Tibial nerve (tissue), 4 donors: Measurements from ENCODE around the gene PTPRM. TPM values are rescaled to one million over a fixed set of nuclear protein-coding genes. Genes with fewer than 3 reads are reported as not detected.

Source experiments
- DNase-seq, 2 donors: peaks; one replicate each; pipeline ENCODE4 v3.0.0-alpha.2; 2019; ENCODE audit warnings: low spot score in 2 of 2
- H3K27ac ChIP-seq, 4 donors: fragments of 200-600 bp; sonication (generic) in 3 of 4; one replicate each; pipeline ENCODE4 v1.5.1; 2017 to 2019; ENCODE audit warnings: mild to moderate bottlenecking in 1 of 4
- H3K27me3 ChIP-seq, 2 donors: fragments of 200-600 bp; sonication (generic) in 1 of 2; one replicate each; pipeline versions ENCODE4 v1.5.1 to v1.6.0; 2017 to 2019
- H3K36me3 ChIP-seq, 3 donors: fragments of 200-600 bp; sonication (generic); one replicate each; pipeline ENCODE4 v1.5.1; 2018 to 2019
- H3K4me1 ChIP-seq, 4 donors: fragments of 200-600 bp; sonication (generic) in 3 of 4; one replicate each; pipeline ENCODE4 v1.5.1; 2017 to 2019
- H3K4me3 ChIP-seq, 4 donors: fragments of 200-600 bp; sonication (generic) in 3 of 4; one replicate each; pipeline ENCODE4 v1.5.1; 2017 to 2019; ENCODE audit warnings: mild to moderate bottlenecking in 1 of 4, moderate library complexity in 1 of 4
- H3K9me3 ChIP-seq, 4 donors: fragments of 200-600 bp; sonication (generic) in 3 of 4; one replicate each; pipeline ENCODE4 v1.5.1; 2017 to 2019
- CTCF ChIP-seq, 5 experiments: fragments of 200-600 bp in 3 of 5; fragments of 450-650 bp in 2 of 5; sonication (generic) in 3 of 5; IDR thresholded peaks; one replicate each; pipeline ENCODE4 v1.5.1; 2016 to 2019; ENCODE audit warnings: antibody characterized with exemption in 5 of 5, mild to moderate bottlenecking in 3 of 5, moderate library complexity in 2 of 5
- EP300 ChIP-seq, 2 donors: sonication (generic); formaldehyde crosslinking; IDR thresholded peaks; one replicate each; pipeline ENCODE4 v1.6.1; 2017; ENCODE audit warnings: antibody characterized with exemption in 2 of 2, mild to moderate bottlenecking in 1 of 2
- POLR2A ChIP-seq, 2 donors: fragments of 450-650 bp; IDR thresholded peaks; one replicate each; pipeline ENCODE4 v1.6.1; 2017; ENCODE audit warnings: antibody characterized with exemption in 2 of 2, mild to moderate bottlenecking in 2 of 2, moderate library complexity in 2 of 2
- WGBS, 2 donors: methylation state at CpG; one replicate each; pipeline ENCODE4 v1.1.5; 2018; 5-methylcytosine and 5-hydroxymethylcytosine counted together
- total RNA-seq, 4 donors: library from RNA; depleted of rRNA; stranded (reverse); fragments of >200 nt; gene quantifications; one replicate each; pipeline ENCODE4 v1.1.0, GENCODE V29; 2016

Gene PTPRM
- total RNA-seq, 4 donors from 2014 or later = 62.2 to 92.4 (median 80.7) TPM

GRCh38 chr18:8391068-8391467 is 824.0 kb downstream of the PTPRM start:
- TF ChIP-seq POLR2A (IDR thresholded peaks at IDR 0.05) = no peak
- TF ChIP-seq EP300 (IDR thresholded peaks at IDR 0.05) = no peak
- no peak for TF ChIP-seq CTCF (IDR thresholded peaks at IDR 0.05)
- WGBS, 2 donors = 71 to 75% methylated on average over 2 of the region's 2 CpGs
- H3K36me3 ChIP-seq = peaks cover 0 to 66% (median 0%) of the 10 kb centered on the region in 3 donors

GRCh38 chr18:8396254-8396653 is 829.1 kb downstream of the PTPRM start:
- Histone ChIP-seq H3K9me3 (no peaks in the 10 kb centered on the region), H3K27me3 (no peaks in the 10 kb centered on the region), H3K4me1 (no peaks in the 10 kb centered on the region), H3K4me3 (no peak overlapping the region), H3K36me3 (peaks cover 0 to 72% (median 0%) of the 10 kb centered on the region in 3 donors), H3K27ac (no peak overlapping the region)
- TF ChIP-seq CTCF (IDR thresholded peaks at IDR 0.05) (no peak), EP300 (IDR thresholded peaks at IDR 0.05) (no peak), POLR2A (IDR thresholded peaks at IDR 0.05) (no peak)
- DNase-seq = no peak
- 86 to 96% methylated on average over 7 of the region's 7 CpGs for WGBS, 2 donors

More at GRCh38 chr18:8391068-8391467, 824.0 kb downstream of the PTPRM start:
- H3K4me3 ChIP-seq = no peak overlapping the region
- no peaks in the 10 kb centered on the region for H3K9me3 ChIP-seq
- no peaks in the 10 kb centered on the region for H3K4me1 ChIP-seq
- DNase-seq = no peak
- no peaks in the 10 kb centered on the region for H3K27me3 ChIP-seq
- no peak overlapping the region for H3K27ac ChIP-seq

- peaks cover 0 to 78% (median 0%) of the 10 kb centered on the region in 3 donors for H3K36me3 ChIP-seq
Observed at GRCh38 chr18:8397034-8397433, 829.9 kb downstream of the PTPRM start.

DNA sequence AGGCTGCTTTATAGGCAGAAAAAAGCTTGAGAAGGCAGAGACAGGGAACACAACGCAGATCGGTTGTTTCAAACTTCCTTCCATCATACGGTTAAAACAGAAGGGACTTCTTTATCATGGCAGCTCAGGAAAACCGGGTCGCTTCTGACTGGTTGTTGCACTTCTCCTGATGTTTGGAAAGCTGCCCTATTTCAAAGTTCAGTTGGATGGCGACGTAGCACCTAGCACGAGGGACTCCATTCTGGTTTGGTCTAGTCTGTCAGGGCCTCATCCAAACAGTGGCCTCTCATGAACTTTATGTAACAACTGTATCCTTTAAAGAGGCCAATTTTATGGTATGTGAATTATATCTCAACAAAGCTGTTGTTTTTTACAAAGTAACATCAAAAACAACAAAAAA is 832.0 kb downstream of the PTPRM start:
- 81 to 91% methylated on average over 8 of the region's 8 CpGs for WGBS, 2 donors
- Histone ChIP-seq H3K27ac (no peak overlapping the region), H3K27me3 (no peaks in the 10 kb centered on the region), H3K36me3 (peaks cover 0 to 80% (median 0%) of the 10 kb centered on the region in 3 donors), H3K4me3 (no peak overlapping the region), H3K4me1 (no peaks in the 10 kb centered on the region), H3K9me3 (no peaks in the 10 kb centered on the region)
- DNase-seq = no peak
- no peak for TF ChIP-seq POLR2A (IDR thresholded peaks at IDR 0.05)
- no peak for TF ChIP-seq CTCF (IDR thresholded peaks at IDR 0.05)
- no peak for TF ChIP-seq EP300 (IDR thresholded peaks at IDR 0.05)

More at GRCh38 chr18:8397034-8397433, 829.9 kb downstream of the PTPRM start:
- H3K27ac ChIP-seq = no peak overlapping the region
- 55 to 60% methylated on average over 12 of the region's 12 CpGs for WGBS, 2 donors
- H3K4me1 ChIP-seq = no peaks in the 10 kb centered on the region
- H3K27me3 ChIP-seq = no peaks in the 10 kb centered on the region
- TF ChIP-seq EP300 (IDR thresholded peaks at IDR 0.05) (no peak), POLR2A (IDR thresholded peaks at IDR 0.05) (no peak), CTCF (IDR thresholded peaks at IDR 0.05) (no peak)
- no peak overlapping the region for H3K4me3 ChIP-seq
- no peaks in the 10 kb centered on the region for H3K9me3 ChIP-seq
- DNase-seq = no peak

DNA sequence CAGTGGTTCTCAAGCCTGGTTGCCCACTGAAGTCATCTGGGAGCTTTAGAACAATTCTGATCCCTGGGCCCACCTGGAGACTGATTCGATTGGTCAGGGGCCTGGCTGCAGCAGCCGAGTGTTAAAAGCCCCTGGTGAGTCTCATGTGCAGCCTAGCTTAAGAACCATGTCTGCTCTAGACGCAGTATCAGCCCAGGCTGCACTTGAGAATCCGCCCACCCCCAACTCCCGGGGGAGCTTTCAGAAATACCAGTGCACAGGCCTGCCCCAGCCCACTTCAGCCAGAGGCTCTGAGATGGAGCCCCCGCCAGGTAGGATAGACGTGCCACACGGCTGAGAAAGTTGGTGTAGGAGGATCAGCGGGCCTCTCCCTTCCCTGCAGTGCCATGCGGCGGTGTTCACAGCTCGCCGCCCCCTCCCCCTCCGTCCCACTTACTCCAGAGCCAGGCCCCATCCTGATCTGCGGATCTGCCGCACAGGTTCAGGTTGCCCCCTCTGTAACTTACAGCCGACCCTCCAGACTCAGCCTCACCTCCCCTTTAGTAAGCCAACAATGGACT is 833.2 kb downstream of the PTPRM start:
- Histone ChIP-seq H3K4me1 (no peaks in the 10 kb centered on the region), H3K9me3 (no peaks in the 10 kb centered on the region), H3K27me3 (no peaks in the 10 kb centered on the region), H3K36me3 (peaks cover 0 to 77% (median 0%) of the 10 kb centered on the region in 3 donors), H3K27ac (no peak overlapping the region), H3K4me3 (no peak overlapping the region)
- no peak for DNase-seq
- WGBS, 2 donors = 85 to 92% methylated on average over 13 to 17 of the region's 17 CpGs
- TF ChIP-seq CTCF (IDR thresholded peaks at IDR 0.05) (no peak), EP300 (IDR thresholded peaks at IDR 0.05) (no peak), POLR2A (IDR thresholded peaks at IDR 0.05) (no peak)
